ENCODE measurements around the gene HPN.

DNA sequence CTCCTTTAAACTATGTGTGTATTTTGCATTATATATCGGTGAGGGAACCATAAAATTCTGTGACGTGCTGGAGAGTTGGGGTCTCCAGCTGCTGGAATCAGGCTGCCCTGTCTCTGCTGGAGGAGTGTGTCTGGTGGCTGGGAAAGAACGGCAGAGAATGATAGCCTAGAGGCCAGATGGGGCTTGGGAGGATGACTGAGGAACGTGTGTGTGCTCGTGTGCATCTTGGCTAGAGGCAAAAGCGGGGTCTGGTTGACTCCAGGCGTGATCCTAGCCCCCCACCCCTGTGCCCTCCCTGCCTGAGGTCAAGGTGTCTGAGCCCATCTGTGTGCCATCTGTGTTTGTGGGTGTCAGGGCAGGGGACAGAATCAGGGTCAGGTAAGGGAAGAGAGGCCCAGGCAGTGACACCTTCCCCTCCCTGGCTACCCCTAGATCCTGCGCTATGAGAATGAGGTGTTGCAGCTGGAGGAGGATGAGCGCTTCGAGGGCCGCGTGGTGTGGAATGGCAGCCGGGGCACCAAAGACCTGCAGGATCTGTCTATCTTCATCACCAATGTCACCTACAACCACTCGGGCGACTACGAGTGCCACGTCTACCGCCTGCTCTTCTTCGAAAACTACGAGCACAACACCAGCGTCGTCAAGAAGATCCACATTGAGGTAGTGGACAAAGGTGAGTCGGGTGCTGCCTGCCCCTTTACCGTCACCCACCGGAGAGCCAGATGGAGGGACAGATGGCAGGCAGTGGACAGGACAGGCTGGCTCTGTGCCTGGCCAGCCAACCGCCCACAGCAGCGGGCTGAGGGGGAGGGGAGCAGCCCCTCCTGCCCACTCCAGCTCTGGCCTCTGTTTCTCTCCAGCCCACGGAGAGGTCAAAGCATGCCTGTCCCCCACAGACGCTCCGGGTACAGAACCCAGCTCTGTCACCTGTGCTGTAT lies 8.2 kb upstream of the HPN start:
- TF ChIP-seq, protein P1, sequence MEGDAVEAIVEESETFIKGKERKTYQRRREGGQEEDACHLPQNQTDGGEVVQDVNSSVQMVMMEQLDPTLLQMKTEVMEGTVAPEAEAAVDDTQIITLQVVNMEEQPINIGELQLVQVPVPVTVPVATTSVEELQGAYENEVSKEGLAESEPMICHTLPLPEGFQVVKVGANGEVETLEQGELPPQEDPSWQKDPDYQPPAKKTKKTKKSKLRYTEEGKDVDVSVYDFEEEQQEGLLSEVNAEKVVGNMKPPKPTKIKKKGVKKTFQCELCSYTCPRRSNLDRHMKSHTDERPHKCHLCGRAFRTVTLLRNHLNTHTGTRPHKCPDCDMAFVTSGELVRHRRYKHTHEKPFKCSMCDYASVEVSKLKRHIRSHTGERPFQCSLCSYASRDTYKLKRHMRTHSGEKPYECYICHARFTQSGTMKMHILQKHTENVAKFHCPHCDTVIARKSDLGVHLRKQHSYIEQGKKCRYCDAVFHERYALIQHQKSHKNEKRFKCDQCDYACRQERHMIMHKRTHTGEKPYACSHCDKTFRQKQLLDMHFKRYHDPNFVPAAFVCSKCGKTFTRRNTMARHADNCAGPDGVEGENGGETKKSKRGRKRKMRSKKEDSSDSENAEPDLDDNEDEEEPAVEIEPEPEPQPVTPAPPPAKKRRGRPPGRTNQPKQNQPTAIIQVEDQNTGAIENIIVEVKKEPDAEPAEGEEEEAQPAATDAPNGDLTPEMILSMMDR (IDR thresholded peaks at IDR 0.05; ENCODE audit: insufficient read depth, low read length, poor library complexity, severe bottlenecking) = no peak
- TF ChIP-seq EZH2phosphoT487 (conservative IDR thresholded peaks at IDR 0.05; ENCODE audit: low read length) = no peak

Data from SU-DHL-6 (cell line).